Calu3 (cell line): Measurements from ENCODE around the gene ACSL6. TPM values are rescaled to one million over a fixed set of nuclear protein-coding genes. Genes with fewer than 3 reads are reported as not detected.

Experiments
- BruUV-seq: library from RNA; stranded (reverse); fragments of 400-500 nt; replicated peaks from 2 replicates; lab custom pipeline; 2021; lab: Mats Ljungman, UMichigan
- CTCF ChIA-PET: fragments of 300-600 bp; sonication (Branson Sonifier 250); formaldehyde crosslinking; loops from one replicate; lab custom pipeline; 2022; ENCODE audit warnings: antibody characterized with exemption; lab: Charles Lee
- DNase-seq: peaks from one replicate; pipeline ENCODE4 v3.0.0; 2022
- H3K27ac Mint-ChIP-seq: one replicate; pipeline ENCODE4 v1.8.0; 2022; ENCODE audit warnings: mixed read lengths; ENCODE audit not compliant: unreplicated experiment
- H3K27me3 Mint-ChIP-seq: one replicate; pipeline ENCODE4 v1.8.0; 2022; ENCODE audit warnings: mixed read lengths; ENCODE audit not compliant: unreplicated experiment
- H3K36me3 Mint-ChIP-seq: one replicate; pipeline ENCODE4 v1.8.0; 2022; ENCODE audit warnings: mild to moderate bottlenecking, moderate library complexity, mixed read lengths; ENCODE audit not compliant: insufficient read depth, unreplicated experiment
- H3K4me1 Mint-ChIP-seq: one replicate; pipeline ENCODE4 v1.8.0; 2022; ENCODE audit warnings: mild to moderate bottlenecking, low read depth, mixed read lengths; ENCODE audit not compliant: unreplicated experiment
- H3K4me3 Mint-ChIP-seq: one replicate; pipeline ENCODE4 v1.8.0; 2022; ENCODE audit warnings: mild to moderate bottlenecking, low read depth, moderate library complexity, mixed read lengths; ENCODE audit not compliant: unreplicated experiment
- H3K9me3 Mint-ChIP-seq: one replicate; pipeline ENCODE4 v1.8.0; 2022; ENCODE audit warnings: low read depth, mixed read lengths; ENCODE audit not compliant: unreplicated experiment
- CTCF ChIP-seq: fragments of 200-600 bp; IDR thresholded peaks from one replicate; pipeline ENCODE4 v1.8.0; 2022; ENCODE audit warnings: antibody characterized with exemption; ENCODE audit not compliant: unreplicated experiment
- intact Hi-C: fragments of 100-400 bp; cut with micrococcal nuclease; formaldehyde crosslinking; loops from one replicate; pipeline ENCODE4 v1.10.0; 2022; ENCODE audit not compliant: unreplicated experiment
- total RNA-seq: library from RNA; stranded (reverse); gene quantifications from 2 replicates; pipeline ENCODE4 v1.2.3, GENCODE V29; 2022

ACSL6 gene
- total RNA-seq, 1 experiment from 2014 or later = 0.24 TPM

GRCh38 chr5:132024789-132025402, 13.4 kb upstream of the ACSL6 start:
- BruUV-seq = no TSS peak
- Mint-ChIP-seq H3K4me3 (no peak overlapping the region), H3K4me1 (no peaks in the 10 kb centered on the region), H3K27me3 (peaks cover 43% of the 10 kb centered on the region), H3K36me3 (no peaks in the 10 kb centered on the region), H3K9me3 (no peaks in the 10 kb centered on the region), H3K27ac (no peak overlapping the region)
- intact Hi-C loops = no loop called here
- TF ChIP-seq CTCF = no peak
- DNase-seq = no peak
- CTCF ChIA-PET = no interaction called here

GRCh38 chr5:132024117-132024435, 12.6 kb upstream of the ACSL6 start:
- H3K4me1 Mint-ChIP-seq = no peaks in the 10 kb centered on the region
- BruUV-seq = no TSS peak
- no peaks in the 10 kb centered on the region for H3K9me3 Mint-ChIP-seq
- CTCF ChIA-PET = no interaction called here
- no peaks in the 10 kb centered on the region for H3K36me3 Mint-ChIP-seq
- no peak overlapping the region for H3K4me3 Mint-ChIP-seq
- H3K27ac Mint-ChIP-seq = no peak overlapping the region
- no peak for TF ChIP-seq CTCF
- intact Hi-C loops = no loop called here
- no peak for DNase-seq
- peaks cover 41% of the 10 kb centered on the region for H3K27me3 Mint-ChIP-seq

- no TSS peak for BruUV-seq
- intact Hi-C loops = no loop called here
- no peak for TF ChIP-seq CTCF
- Mint-ChIP-seq H3K4me3 (no peak overlapping the region), H3K27ac (no peak overlapping the region), H3K9me3 (no peaks in the 10 kb centered on the region), H3K27me3 (peaks cover 45% of the 10 kb centered on the region), H3K36me3 (no peaks in the 10 kb centered on the region), H3K4me1 (no peaks in the 10 kb centered on the region)
- DNase-seq = no peak
- CTCF ChIA-PET = no interaction called here
Observed at GRCh38 chr5:132023258-132024116, 12.0 kb upstream of the ACSL6 start.

GRCh38 chr5:132022737-132023136, 11.3 kb upstream of the ACSL6 start:
- Mint-ChIP-seq H3K36me3 (no peaks in the 10 kb centered on the region), H3K27me3 (peaks cover 45% of the 10 kb centered on the region), H3K9me3 (no peaks in the 10 kb centered on the region), H3K4me3 (no peak overlapping the region), H3K27ac (no peak overlapping the region), H3K4me1 (no peaks in the 10 kb centered on the region)
- BruUV-seq = no TSS peak
- DNase-seq = no peak
- no peak for TF ChIP-seq CTCF
- intact Hi-C loops = no loop called here
- CTCF ChIA-PET = no interaction called here
